Activated naive CD4-positive, alpha-beta T cell treated with anti-CD3 and anti-CD28 coated beads, Interleukin-2, amount 50 U/mL, for 24 hours (primary cell): ENCODE results near the gene ADD2.
"Not testable (repeated sequence)": the region's sequence is repeated elsewhere in the genome, so short reads cannot be mapped to it uniquely, and the experiment has no call there.

ENCODE experiments used
- H3K27ac Mint-ChIP-seq: one replicate; pipeline ENCODE4 v1.8.0; 2021; ENCODE audit warnings: mild to moderate bottlenecking, mixed read lengths
- H3K27me3 Mint-ChIP-seq: one replicate; pipeline ENCODE4 v1.8.0; 2021; ENCODE audit warnings: mixed read lengths
- H3K36me3 Mint-ChIP-seq: one replicate; pipeline ENCODE4 v1.8.0; 2021; ENCODE audit warnings: mixed read lengths
- H3K4me1 Mint-ChIP-seq: one replicate; pipeline ENCODE4 v1.8.0; 2021; ENCODE audit warnings: mixed read lengths
- H3K4me3 Mint-ChIP-seq: one replicate; pipeline ENCODE4 v1.8.0; 2021; ENCODE audit warnings: mild to moderate bottlenecking, mixed read lengths
- H3K9me3 Mint-ChIP-seq: one replicate; pipeline ENCODE4 v1.8.0; 2021; ENCODE audit warnings: mixed read lengths

ADD2 gene

GRCh38 chr2:70746094-70746974 lies 21.7 kb downstream of the ADD2 start:
- no peaks in the 10 kb centered on the region for H3K9me3 Mint-ChIP-seq
- no peaks in the 10 kb centered on the region for H3K36me3 Mint-ChIP-seq
- no peak overlapping the region for H3K4me3 Mint-ChIP-seq
- H3K4me1 Mint-ChIP-seq: no peaks in the 10 kb centered on the region
- H3K27ac Mint-ChIP-seq: no peak overlapping the region
- H3K27me3 Mint-ChIP-seq: no peaks in the 10 kb centered on the region

- H3K27me3 Mint-ChIP-seq: no peaks in the 10 kb centered on the region
- H3K4me1 Mint-ChIP-seq: no peaks in the 10 kb centered on the region
- no peak overlapping the region for H3K27ac Mint-ChIP-seq
- peaks cover 5% of the 10 kb centered on the region for H3K36me3 Mint-ChIP-seq
- H3K4me3 Mint-ChIP-seq: no peak overlapping the region
- H3K9me3 Mint-ChIP-seq: no peaks in the 10 kb centered on the region
Observed at GRCh38 chr2:70745276-70745825, 22.6 kb downstream of the ADD2 start.

- no peak overlapping the region for H3K4me3 Mint-ChIP-seq
- no peaks in the 10 kb centered on the region for H3K27me3 Mint-ChIP-seq
- H3K27ac Mint-ChIP-seq: no peak overlapping the region
- H3K9me3 Mint-ChIP-seq: no peaks in the 10 kb centered on the region
- H3K36me3 Mint-ChIP-seq: peaks cover 7% of the 10 kb centered on the region
- no peaks in the 10 kb centered on the region for H3K4me1 Mint-ChIP-seq
Observed at GRCh38 chr2:70744397-70744796, 23.6 kb downstream of the ADD2 start.

GRCh38 chr2:70743677-70744076 lies 24.3 kb downstream of the ADD2 start:
- H3K27me3 Mint-ChIP-seq: no peaks in the 10 kb centered on the region
- no peaks in the 10 kb centered on the region for H3K9me3 Mint-ChIP-seq
- peaks cover 7% of the 10 kb centered on the region for H3K36me3 Mint-ChIP-seq
- H3K4me1 Mint-ChIP-seq: no peaks in the 10 kb centered on the region
- H3K4me3 Mint-ChIP-seq: no peak overlapping the region
- H3K27ac Mint-ChIP-seq: no peak overlapping the region

GRCh38 chr2:70743068-70743467 lies 24.9 kb downstream of the ADD2 start:
- Mint-ChIP-seq H3K27me3 (no peaks in the 10 kb centered on the region), H3K4me1 (no peaks in the 10 kb centered on the region), H3K36me3 (peaks cover 7% of the 10 kb centered on the region), H3K27ac (no peak overlapping the region), H3K9me3 (no peaks in the 10 kb centered on the region), H3K4me3 (no peak overlapping the region)

DNA sequence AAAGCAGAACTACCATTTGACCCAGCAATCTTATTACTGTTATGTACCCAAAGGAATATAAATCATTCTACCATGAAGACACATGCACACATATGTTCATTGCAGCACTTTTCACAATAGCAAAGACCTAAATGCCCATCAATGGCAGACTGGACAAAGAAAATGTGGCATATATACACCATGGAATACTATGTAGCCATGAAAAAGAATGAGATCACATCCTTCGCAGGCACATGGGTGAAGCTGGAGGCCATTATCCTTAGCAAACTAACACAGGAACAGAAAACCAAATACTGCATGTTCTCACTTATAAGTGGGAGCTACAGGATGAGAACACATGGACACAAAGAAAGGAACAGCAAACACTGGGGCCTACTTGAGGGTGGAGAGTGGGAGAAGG lies 28.5 kb downstream of the ADD2 start:
- not testable (repeated sequence) for H3K36me3 Mint-ChIP-seq, H3K27me3 Mint-ChIP-seq, H3K4me3 Mint-ChIP-seq, H3K9me3 Mint-ChIP-seq, H3K27ac Mint-ChIP-seq
- peaks cover 10% of the 10 kb centered on the region for H3K4me1 Mint-ChIP-seq

DNA sequence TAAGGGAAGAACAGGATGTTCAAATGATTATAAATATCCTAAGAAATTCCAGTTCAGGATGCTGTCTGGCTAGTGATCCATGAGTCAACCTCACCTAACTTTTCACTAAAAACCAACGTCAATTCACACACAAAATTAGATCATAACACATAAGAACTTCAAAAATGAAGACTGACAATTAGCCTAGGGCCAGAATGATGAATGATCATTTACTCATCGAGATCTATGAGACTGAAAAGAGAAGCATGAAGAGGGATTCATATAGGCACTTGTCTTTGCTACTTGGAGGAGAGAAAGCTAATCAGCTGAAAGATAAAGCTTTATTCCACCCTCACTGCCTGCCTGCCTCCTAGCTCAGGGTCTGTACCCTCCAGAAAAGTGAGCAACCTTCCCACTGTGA lies 29.8 kb downstream of the ADD2 start:
- Mint-ChIP-seq H3K27me3 (peaks cover 2% of the 10 kb centered on the region), H3K4me3 (no peak overlapping the region), H3K4me1 (peaks cover 10% of the 10 kb centered on the region)

GRCh38 chr2:70735071-70735470 lies 32.9 kb downstream of the ADD2 start:
- Mint-ChIP-seq H3K4me3 (no peak overlapping the region), H3K36me3 (peaks cover 4% of the 10 kb centered on the region), H3K9me3 (peaks cover 4% of the 10 kb centered on the region), H3K27me3 (peaks cover 2% of the 10 kb centered on the region), H3K27ac (no peak overlapping the region), H3K4me1 (peaks cover 10% of the 10 kb centered on the region)

More for the DNA sequence above, 29.8 kb downstream of the ADD2 start:
- H3K36me3 Mint-ChIP-seq: peaks cover 9% of the 10 kb centered on the region
- peaks cover 4% of the 10 kb centered on the region for H3K9me3 Mint-ChIP-seq
- no peak overlapping the region for H3K27ac Mint-ChIP-seq

GRCh38 chr2:70733646-70734180 lies 34.3 kb downstream of the ADD2 start:
- Mint-ChIP-seq H3K4me1 (peaks cover 10% of the 10 kb centered on the region), H3K27ac (no peak overlapping the region), H3K27me3 (peaks cover 2% of the 10 kb centered on the region), H3K9me3 (peaks cover 4% of the 10 kb centered on the region), H3K4me3 (no peak overlapping the region), H3K36me3 (peaks cover 1% of the 10 kb centered on the region)

DNA sequence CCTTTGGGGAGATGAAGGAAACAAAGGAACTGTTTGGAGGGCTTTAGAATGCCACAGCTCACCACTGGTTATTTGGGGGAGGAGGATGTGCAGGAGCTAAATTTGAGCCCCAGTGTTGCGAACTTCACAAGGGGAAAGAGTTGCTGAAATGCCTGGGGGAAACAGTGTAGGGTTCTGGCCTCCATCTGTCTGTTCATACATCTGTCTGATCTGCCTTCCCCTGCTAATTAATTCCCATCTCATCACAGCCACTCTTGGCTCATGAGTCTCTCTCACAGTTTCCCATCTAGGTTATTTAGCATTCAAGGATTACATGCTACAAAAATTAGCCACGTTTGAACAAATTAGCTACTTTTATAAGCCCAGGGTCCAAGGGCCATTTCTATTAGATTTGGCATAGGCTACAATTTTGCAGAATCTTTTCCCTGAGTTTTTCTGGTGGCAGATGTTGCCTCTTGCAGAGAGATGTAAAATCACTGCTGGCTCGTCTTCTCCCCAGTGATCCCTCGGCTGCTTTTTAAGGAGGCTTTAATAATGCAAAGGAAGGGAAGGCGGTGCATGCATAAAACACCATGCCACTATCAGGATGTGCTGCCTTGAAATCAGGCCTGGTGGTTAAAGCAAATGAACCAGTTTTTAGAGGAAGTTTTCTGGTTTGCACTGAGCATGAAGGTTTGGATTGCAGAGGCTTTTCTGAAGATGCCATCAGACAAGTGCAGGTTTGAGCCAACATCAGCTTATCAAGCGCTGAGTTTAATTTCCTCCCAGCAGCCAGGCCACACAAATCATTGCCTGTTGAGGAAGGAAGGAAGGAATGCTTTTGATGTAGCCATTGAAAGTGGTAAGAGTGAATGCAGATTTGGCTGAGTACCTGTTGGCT lies 35.0 kb downstream of the ADD2 start:
- peaks cover 1% of the 10 kb centered on the region for H3K36me3 Mint-ChIP-seq
- H3K4me1 Mint-ChIP-seq: peaks cover 10% of the 10 kb centered on the region
- peaks cover 2% of the 10 kb centered on the region for H3K27me3 Mint-ChIP-seq
- H3K27ac Mint-ChIP-seq: no peak overlapping the region
- peaks cover 4% of the 10 kb centered on the region for H3K9me3 Mint-ChIP-seq
- H3K4me3 Mint-ChIP-seq: no peak overlapping the region

DNA sequence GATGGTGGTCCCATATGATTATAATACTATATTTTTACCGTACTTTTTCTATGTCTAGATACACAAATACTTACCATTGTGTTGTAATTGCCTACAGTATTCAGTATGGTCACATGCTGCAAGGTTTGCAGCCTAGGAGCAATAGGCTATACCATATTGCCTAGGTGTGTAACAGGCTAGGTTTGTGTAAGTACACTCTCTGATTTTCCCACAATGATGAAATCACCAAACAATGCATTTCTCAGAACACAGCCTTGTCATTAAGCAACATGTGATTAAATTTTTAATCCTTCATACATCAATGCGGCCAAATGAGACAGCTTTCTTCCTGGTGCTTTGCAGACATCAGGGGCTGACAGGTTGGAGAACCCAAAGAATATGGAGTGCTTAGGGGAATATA lies 37.3 kb downstream of the ADD2 start:
- Mint-ChIP-seq H3K27ac (no peak overlapping the region), H3K4me1 (peaks cover 7% of the 10 kb centered on the region), H3K27me3 (no peaks in the 10 kb centered on the region)

DNA sequence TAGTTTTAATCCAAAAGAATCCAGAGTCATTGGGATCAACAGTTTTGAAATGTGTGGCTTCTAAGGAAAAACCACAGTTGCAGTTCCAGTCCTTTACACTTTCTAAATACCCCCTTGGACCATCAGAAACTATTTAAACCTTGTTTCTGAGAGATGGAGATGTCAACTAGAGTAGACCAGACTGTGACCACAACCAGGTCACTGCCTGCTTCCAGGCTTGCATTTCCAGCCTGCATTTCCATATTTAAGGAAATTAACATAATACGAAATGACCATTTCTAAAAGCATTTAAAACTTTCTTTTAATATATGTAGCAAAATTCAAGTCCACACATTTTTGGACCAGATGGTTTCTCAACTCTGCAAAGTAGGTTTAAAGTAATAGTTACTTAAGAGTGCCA lies 38.4 kb downstream of the ADD2 start:
- Mint-ChIP-seq H3K36me3 (no peaks in the 10 kb centered on the region), H3K4me3 (no peak overlapping the region), H3K27me3 (no peaks in the 10 kb centered on the region), H3K4me1 (no peaks in the 10 kb centered on the region), H3K9me3 (no peaks in the 10 kb centered on the region), H3K27ac (no peak overlapping the region)

More for the DNA sequence above, 37.3 kb downstream of the ADD2 start:
- Mint-ChIP-seq H3K36me3 (no peaks in the 10 kb centered on the region), H3K4me3 (no peak overlapping the region), H3K9me3 (no peaks in the 10 kb centered on the region)

GRCh38 chr2:70728128-70728527 lies 39.9 kb downstream of the ADD2 start:
- H3K27me3 Mint-ChIP-seq: no peaks in the 10 kb centered on the region
- no peaks in the 10 kb centered on the region for H3K36me3 Mint-ChIP-seq
- H3K9me3 Mint-ChIP-seq: no peaks in the 10 kb centered on the region
- no peak overlapping the region for H3K4me3 Mint-ChIP-seq
- H3K27ac Mint-ChIP-seq: no peak overlapping the region
- no peaks in the 10 kb centered on the region for H3K4me1 Mint-ChIP-seq

GRCh38 chr2:70726947-70727725 lies 40.9 kb downstream of the ADD2 start:
- no peaks in the 10 kb centered on the region for H3K27me3 Mint-ChIP-seq
- H3K4me3 Mint-ChIP-seq: no peak overlapping the region
- no peaks in the 10 kb centered on the region for H3K4me1 Mint-ChIP-seq
- no peak overlapping the region for H3K27ac Mint-ChIP-seq
- H3K9me3 Mint-ChIP-seq: no peaks in the 10 kb centered on the region
- no peaks in the 10 kb centered on the region for H3K36me3 Mint-ChIP-seq

- Mint-ChIP-seq H3K27me3 (no peaks in the 10 kb centered on the region), H3K4me3 (no peak overlapping the region), H3K9me3 (no peaks in the 10 kb centered on the region), H3K36me3 (no peaks in the 10 kb centered on the region), H3K27ac (no peak overlapping the region), H3K4me1 (no peaks in the 10 kb centered on the region)
Observed at GRCh38 chr2:70725505-70725904, 42.5 kb downstream of the ADD2 start.
